Spleen (tissue), 7 donors: ENCODE results near the gene GALNT12.

Experiments used
- POLR2AphosphoS5 ChIP-seq, 3 donors: sonication (generic); formaldehyde crosslinking; IDR thresholded peaks; one replicate each; pipeline ENCODE4 v1.5.1; 2017; ENCODE audit warnings: antibody characterized with exemption in 3 of 3
- TF ChIP-seq, protein P1 (sequence below), 11 experiments: fragments of 200-600 bp in 7 of 11; fragments of 450-650 bp in 4 of 11; sonication (generic) in 4 of 11; IDR thresholded peaks in 8 of 11; conservative IDR thresholded peaks in 3 of 11; 1 replicate in 7 of 11; 2 replicates in 4 of 11; pipeline versions ENCODE4 v1.4.0 to v1.8.0; 2016 to 2021; ENCODE audit warnings: antibody characterized with exemption in 11 of 11, inconsistent platforms in 4 of 11, mild to moderate bottlenecking in 1 of 11
- donor health status: DM: no; HTN: no; CAD: no; lungs with moderate emphysema.
- donor health status: DM: no; HTN: no; CAD: no.
- donor health status: DM: no; HTN: no; CAD: no.

- TF ChIP-seq, protein P1, sequence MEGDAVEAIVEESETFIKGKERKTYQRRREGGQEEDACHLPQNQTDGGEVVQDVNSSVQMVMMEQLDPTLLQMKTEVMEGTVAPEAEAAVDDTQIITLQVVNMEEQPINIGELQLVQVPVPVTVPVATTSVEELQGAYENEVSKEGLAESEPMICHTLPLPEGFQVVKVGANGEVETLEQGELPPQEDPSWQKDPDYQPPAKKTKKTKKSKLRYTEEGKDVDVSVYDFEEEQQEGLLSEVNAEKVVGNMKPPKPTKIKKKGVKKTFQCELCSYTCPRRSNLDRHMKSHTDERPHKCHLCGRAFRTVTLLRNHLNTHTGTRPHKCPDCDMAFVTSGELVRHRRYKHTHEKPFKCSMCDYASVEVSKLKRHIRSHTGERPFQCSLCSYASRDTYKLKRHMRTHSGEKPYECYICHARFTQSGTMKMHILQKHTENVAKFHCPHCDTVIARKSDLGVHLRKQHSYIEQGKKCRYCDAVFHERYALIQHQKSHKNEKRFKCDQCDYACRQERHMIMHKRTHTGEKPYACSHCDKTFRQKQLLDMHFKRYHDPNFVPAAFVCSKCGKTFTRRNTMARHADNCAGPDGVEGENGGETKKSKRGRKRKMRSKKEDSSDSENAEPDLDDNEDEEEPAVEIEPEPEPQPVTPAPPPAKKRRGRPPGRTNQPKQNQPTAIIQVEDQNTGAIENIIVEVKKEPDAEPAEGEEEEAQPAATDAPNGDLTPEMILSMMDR (IDR thresholded peaks at IDR 0.05 in 8 of 11, conservative IDR thresholded peaks at IDR 0.05 in 3 of 11): no peak
- no peak for TF ChIP-seq POLR2AphosphoS5 (IDR thresholded peaks at IDR 0.05)
These were observed 29.9 kb upstream of the GALNT12 start for GRCh38 chr9:98777618-98778017.
